Stimulated activated CD8-positive, alpha-beta memory T cell treated with anti-CD3 and anti-CD28 coated beads, Interleukin-4, amount 100 ng/mL, for 1 hour (primary cell): ENCODE data around the gene CYP4A22.
"Not testable (repeated sequence)": the region's sequence is repeated elsewhere in the genome, so short reads cannot be mapped to it uniquely, and the experiment has no call there.

ENCODE experiments used
- DNase-seq, 2 donors: peaks; one replicate each; pipeline ENCODE4 v3.0.0-alpha.2; 2020; ENCODE audit warnings: low read depth in 2 of 2, low spot score in 1 of 2

Gene CYP4A22, protein sequence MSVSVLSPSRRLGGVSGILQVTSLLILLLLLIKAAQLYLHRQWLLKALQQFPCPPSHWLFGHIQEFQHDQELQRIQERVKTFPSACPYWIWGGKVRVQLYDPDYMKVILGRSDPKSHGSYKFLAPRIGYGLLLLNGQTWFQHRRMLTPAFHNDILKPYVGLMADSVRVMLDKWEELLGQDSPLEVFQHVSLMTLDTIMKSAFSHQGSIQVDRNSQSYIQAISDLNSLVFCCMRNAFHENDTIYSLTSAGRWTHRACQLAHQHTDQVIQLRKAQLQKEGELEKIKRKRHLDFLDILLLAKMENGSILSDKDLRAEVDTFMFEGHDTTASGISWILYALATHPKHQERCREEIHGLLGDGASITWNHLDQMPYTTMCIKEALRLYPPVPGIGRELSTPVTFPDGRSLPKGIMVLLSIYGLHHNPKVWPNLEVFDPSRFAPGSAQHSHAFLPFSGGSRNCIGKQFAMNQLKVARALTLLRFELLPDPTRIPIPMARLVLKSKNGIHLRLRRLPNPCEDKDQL

DNA sequence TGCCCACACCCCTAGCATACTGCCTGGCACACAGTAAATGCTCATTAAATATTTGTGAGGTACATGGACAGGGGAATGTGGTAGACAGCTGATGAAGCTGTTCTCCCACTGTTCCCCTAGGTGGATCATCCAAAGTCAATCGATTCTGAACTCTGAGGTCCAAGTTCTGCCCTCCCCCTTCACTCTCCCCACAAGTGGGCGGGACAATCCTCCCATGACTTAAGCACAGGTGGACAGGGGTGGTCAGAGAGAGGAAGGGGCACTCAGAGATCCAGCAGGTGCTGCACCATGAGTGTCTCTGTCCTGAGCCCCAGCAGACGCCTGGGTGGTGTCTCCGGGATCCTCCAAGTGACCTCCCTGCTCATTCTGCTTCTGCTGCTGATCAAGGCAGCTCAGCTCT, at the start of gene CYP4A22:
Gene CYP4A22 (plus strand): TSS at position 244 of the 400 bp plus-strand sequence. CDS start 45 bp downstream, at position 289.
- no peak for DNase-seq

DNA sequence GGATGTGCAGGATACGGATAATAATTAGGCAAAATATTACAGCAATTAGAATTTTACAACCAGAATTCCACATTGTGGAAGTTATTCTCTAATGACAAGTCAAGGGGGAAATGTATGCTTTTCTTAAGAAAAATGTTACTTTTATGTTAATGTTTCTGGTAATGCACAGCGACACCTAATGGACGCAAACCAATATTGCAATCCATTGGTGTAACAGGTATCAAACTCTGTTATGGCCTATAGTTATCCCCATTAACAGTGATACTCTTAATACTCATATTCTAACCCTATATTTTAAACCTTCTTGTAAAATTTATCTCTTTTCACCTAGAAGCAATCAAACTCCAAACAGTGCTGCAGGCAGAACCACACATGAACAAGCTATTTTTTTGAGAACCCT, 47.9 kb upstream of the CYP4A22 start:
- not testable (repeated sequence) for DNase-seq

DNA sequence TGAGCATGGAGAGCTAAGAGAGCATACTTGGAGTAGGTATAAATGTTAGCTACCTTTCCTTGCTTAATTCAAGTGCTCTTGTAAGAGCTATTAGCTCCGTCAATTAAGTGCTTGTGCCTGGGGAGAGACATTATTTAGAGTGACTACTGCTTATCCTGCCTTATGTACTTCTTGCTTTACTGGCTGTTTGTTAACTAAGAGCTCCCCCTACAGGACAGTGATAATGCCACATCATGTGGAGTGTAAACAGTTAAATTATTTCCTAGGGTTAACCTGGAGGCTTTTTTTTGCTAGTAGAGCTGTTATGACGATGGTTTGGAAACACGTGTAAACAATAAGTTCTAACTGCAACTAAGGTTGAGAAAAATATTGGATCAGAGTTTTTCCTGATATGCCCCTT, 45.8 kb upstream of the CYP4A22 start:
- not testable (repeated sequence) for DNase-seq

DNA sequence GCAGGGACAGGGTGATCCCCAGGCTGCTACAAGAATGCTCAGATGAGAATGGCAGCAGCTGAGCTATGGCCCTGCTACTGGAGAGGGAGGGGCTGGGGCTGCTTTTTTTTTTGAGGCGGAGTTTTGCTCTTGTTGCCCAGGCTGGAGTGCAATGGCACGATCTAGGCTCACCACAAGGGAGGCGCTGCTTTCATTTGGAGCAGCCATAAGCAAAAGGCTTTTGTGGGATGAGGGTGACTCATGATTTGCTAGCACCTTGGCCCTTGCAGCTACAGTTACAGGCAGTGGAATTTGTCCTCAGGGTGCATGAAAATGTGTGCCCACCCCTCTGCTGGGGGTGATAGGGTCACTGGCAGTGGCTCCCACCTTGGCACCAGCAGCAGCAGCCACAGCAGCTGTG, 32.4 kb upstream of the CYP4A22 start:
- DNase-seq: no peak

DNA sequence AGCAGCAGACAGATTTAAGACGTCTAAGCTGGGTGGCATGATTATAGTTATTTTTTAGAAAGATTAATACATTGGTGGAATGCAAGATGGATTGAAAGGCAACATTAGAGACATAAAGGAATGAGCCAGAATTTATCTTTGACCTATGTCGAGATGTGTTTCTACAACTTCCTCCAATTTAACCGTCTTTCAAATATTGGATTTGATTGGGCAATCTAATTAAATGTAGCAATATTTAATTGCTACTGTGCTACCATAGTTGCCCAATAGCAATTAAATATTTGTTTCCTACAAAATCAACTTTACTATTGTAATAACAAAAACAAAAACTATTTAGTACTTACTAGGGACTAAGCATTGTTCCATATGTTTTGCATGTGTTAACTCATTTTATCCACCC, 30.4 kb upstream of the CYP4A22 start:
- no peak for DNase-seq

DNA sequence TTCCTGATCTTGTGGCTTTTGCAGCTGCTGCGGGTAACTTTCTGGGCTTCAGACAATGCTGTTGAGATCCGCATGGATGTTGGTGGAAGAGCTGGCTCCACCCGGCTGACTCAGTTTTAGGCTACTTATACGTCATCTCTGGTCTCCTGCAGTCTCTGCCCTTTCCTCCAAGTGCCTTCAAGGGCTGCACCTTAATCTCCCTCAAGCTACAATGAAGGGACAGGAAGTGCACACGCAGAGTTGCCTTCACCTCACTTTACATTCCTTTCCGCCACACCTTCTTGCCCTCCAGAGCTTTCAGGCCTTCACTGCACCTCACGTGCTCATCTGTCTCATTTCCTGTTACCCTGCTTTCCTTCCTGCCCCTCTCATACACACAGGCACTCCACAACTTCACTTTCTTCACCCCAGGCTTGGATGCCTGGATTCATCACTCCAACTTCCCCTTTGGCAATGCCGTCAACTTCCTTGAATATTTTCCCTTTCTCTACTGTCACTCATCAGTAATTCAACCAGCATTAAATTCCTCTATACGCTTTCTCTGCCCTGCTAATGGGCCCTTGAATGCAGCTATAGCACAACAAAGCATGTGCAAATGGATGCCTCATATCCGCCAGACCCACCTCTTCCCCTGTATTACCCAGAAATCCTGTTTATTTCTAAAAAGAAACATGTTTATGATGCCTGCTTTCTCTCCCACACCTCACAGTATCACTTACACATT, 29.2 kb upstream of the CYP4A22 start:
- not testable (repeated sequence) for DNase-seq

DNA sequence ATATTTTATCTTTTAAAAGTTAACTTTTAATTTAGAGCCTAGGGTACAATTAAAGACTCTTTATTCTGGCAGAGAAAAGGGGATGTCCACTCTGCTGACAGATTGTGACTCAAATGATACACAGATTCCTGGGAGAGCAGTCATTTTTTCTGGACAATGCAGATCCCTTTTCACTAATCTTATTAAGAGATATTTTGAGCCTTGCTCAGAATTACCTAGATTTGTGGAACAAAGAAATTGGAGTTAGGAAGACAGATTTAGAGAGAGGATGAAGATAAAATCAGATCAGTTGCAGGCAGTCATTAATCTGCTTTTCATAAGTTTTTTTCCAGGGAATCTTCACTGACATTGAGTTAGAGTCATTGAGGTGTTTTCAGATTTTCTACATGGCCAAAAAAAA, 27.8 kb upstream of the CYP4A22 start:
- DNase-seq: not testable (repeated sequence)

DNA sequence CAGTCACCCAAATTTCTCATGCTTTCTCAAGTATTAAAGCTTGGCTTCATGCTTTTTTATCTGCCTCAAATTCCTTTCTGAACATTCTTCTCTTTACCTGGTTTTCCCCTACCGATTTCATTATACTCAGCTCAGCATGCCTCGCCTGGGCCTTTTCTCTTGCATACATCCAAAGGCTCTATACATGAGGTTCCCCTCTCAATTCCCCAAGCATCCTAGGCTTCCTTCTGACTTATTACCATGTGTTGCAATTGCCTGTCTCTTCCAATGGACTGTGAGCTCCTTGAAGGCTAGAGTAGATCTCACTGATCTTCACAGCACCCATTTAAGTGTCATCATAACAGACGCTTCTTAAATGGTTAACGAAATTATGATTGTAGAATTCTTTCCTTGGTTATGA, 24.1 kb upstream of the CYP4A22 start:
- no peak for DNase-seq

DNA sequence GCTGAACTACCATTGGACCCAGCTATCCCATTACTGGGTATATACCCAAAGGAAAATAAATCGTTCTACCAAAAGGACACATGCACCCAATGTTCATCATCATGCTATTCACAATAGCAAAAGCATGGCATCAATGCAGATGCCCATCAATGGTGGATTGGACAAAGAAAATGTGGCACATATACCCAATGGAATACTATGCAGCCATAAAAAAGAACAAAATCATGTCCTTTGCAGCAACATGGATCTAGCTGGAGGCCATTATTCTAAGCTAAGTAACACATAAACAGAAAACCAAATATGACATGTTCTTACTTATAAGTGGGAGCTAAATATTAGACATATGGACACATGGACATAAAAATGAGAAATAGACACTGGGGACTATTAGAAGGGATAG, 16.2 kb upstream of the CYP4A22 start:
- not testable (repeated sequence) for DNase-seq

DNA sequence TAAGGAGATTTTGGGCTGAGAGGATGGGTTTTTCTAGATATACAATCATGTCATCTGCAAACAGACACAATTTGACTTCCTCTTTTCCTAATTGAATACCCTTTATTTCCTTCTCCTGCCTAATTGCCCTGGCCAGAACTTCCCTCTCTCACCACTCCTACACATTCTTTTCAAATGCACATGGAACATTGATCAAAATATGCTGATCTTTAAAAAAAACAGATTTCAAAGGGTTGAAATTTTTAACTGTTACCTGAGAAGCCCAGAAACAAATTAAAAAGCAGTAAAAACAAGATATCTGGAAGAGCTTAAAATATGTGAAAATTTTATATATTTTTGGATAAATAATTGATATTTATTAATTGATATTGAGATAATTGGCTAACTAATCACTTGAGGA, 12.4 kb upstream of the CYP4A22 start:
- DNase-seq: not testable (repeated sequence)

DNA sequence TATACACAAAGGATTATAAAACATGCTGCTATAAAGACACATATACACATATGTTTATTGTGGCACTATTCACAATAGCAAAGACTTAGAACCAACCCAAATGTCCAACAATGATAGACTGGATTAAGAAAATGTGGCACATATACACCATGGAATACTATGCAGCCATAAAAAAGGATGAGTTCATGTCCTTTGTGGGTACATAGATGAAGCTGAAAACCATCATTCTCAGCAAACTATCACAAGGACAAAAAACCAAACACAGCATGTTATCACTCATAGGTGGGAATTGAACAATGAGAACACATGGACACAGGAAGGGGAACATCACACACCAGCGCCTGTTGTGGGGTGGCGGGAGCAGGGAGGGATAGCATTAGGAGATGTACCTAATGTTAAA, 10.2 kb upstream of the CYP4A22 start:
- not testable (repeated sequence) for DNase-seq

DNA sequence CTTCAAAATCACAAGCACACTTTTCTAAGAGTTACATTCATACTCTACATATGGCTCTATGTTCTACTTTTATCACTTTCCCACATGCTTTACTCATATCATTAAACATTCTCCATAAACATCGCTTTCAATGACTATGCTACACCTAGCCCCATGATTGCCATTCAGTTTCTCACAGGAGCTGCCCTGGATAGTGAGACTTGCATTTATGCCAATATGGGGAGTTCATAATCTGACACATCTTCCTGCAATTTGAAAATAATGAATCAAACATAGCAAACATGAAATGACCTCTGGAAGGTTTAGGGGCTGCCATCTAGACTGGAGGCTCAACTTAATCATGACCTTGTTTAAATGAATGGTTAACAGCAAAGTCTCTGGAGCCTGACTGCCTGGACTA, 9.0 kb upstream of the CYP4A22 start:
- no peak for DNase-seq

DNA sequence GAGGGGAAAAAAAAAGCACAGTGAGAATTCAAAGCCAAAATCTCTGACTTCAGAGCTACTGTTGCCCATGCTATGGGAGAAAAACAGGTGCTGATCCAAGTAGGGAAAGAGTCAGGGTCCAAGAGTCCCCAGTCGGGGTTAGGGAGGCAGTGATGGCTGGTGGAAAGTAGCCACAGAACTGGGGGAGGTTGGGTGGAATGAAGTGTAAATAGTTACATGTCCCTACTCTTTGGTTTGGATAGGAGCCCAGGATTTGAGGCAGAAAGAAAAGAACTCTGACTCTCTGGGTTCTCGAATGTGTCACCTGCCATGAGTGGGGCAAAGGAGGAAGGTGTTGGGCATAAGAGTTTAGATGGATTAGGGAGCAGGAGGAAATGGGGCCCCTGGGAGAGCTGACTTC, 8.4 kb upstream of the CYP4A22 start:
- not testable (repeated sequence) for DNase-seq

DNA sequence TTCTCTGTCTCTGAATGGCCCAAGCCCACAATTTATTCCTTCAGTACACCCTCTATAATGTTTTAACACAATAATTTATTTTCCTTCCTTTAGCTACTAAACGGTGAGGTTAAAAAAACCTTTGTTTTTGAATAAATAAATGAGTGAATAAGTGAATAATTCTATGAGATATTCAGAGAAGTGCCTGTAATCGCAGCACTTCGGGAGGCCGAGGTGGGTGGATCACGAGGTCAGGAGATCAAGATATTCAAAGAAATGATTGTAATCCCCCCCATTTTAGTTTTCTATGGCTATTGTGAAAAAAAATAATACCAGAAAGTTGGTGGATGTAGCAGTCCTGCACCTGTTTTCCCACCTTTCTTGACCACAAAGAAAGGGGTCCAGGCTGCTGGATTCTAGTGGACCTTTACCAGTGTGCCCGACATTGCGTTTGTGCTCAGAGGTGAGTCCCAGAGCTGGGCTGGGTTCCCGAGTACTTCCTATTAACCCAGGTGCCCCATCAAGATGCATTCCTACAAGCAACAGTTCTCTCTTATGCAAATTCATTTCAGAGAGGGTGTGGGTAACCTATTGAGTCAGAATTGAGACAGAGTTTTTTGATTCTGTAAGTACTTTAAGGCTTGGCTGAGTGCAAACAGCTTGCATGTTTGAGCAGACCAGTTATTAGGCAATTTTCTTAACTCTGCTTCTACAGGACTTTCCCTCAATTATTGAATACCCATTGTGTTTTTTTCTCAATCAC, 7.6 kb upstream of the CYP4A22 start:
- not testable (repeated sequence) for DNase-seq

DNA sequence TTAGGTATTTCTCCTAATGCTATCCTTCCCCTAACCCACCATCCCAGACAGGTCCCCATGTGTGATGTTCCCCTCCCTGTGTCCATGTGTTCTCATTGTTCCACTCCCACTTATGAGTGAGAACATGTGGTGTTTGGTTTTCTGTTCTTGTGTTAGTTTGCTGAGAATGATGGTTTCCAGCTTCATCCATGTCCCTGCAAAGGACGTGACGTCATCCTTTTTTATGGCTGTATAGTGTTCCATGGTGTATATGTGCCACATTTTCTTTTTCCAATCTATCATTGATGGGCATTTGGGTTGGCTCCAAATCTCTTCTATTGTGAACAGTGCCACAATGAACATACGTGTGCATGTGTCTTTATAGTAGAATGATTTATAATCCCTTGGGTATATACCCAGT, 4.6 kb upstream of the CYP4A22 start:
- not testable (repeated sequence) for DNase-seq

DNA sequence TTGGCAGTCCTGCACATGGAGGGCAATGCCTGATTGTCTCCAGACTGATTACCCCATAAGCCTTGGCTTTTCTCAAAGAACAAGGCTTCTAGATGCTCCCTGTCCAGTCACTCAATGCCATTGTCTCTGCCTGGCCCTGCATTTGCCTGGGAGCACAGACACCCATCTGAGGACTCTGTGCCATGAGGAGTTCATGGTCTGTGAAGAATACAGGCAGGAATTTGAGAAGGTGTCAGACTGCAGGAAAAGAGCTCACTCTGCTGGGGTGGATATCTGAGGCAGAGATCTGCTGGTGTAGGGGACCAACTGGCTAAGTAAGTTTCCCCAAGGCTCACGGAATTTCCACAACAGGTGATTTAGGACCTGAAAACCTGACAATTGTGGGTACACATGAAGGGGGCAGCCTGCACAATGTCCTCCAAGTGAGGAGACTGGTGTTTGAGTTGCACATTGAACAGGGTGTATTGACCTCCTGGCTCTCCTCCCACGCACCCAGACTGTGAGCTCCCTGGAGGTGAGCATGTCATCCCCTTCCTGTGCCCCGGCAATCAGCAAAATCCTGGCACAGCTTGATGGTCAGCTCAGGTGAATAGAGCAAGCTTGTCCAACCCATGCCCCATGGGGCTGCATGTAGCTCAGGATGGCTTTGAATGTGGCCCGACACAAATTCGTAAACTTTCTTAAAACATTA, 829 bp downstream of the CYP4A22 start:
- no peak for DNase-seq

DNA sequence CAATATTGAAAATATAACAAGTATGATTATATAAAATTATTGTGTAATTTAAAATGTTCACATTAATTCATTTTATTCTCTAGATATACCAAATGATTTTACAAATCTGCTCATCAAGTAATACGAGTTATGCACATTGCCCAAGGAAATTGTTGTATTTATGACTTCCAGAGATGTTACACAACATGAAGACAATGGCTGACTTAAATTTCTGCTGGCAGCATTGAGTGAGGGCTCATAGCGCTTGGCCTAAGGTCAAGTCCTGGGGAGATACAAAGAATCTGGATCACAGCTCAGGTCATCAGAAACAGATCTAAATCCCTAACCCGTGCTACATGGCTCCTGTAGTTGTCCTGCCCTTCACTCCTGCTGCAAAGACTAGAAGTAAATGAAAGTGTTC, 3.1 kb downstream of the CYP4A22 start:
- not testable (repeated sequence) for DNase-seq

DNA sequence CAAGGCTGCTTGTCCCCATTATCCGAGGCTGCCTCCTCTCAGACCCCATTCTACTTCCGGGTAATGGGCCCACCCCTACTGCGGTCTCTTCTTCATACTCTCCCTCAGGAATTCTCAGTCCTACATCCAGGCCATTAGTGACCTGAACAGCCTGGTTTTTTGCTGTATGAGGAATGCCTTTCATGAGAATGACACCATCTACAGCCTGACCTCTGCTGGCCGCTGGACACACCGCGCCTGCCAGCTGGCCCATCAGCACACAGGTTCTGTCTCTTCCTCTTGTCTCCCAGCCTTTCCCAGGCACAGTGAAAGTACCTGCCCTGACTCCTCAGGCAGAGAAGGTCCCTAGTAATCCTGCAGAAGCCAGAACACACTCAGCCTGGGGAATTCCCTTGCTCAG, 6.4 kb downstream of the CYP4A22 start:
- DNase-seq: not testable (repeated sequence)

DNA sequence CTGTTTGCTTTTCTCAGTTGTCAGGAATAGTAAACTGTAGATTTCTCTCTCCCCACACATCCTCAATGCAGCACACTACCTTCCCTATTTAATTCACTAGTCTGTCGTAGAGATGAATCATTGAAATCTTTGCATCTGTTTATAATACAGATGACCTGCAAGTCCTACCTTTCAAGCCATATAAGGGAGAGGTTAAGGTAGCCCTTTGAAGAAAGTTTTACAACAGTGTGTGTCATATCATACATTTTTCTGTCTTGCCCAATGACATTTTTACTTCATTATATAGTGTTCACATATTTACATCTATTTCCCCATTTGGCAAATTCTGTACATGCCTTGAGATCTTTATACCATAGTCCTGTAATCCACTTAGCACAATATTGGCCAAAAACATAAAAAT, 9.3 kb downstream of the CYP4A22 start:
- not testable (repeated sequence) for DNase-seq

DNA sequence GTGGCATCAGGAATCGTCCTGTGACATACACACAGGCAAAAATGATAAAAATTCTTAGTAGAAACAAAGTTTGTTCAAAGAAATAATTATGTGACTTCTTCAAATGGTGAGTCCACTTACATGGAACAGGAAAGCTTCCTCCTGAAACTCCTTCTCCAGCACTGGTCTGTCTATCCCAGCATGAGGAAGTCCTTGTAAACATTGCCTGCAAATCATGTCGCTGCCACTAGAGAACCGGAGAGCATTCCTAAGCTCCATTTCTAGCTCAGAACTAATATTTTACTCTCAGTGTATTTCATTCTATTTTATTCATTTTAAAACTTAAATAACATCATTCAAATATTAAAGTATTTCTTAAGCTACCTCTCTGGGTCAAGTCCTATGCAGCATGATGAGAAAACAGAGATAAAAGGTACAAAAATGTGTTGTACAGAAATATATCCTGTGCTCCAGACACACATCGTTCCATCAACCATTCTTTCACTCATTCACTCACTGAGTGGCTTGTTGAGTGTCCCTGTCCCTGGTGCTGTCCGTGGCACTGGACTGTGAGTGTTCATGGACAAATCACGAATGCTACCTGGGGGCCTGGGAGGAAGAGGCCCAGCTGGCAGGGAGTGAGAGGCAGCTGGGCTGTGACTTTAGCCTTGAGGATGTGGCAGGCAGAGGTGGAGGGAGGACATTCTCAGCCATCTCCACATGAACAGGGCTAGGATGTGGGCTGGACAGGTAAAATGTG, 10.0 kb downstream of the CYP4A22 start:
- no peak for DNase-seq
